D721Med (cell line): ENCODE data around the gene NDUFA1.
"Not testable (repeated sequence)": the region's sequence is repeated elsewhere in the genome, so short reads cannot be mapped to it uniquely, and the experiment has no call there.

Source experiments
- DNase-seq: peaks from one replicate; pipeline ENCODE4 v3.0.0; 2011; ENCODE audit warnings: low spot score; ENCODE audit not compliant: insufficient read length
- FAIRE-seq: peaks from 2 replicates; lab custom pipeline; 2011; peaks lifted over from hg19 to GRCh38; lab: Jason Lieb, UNC
- CTCF ChIP-seq: IDR thresholded peaks from 2 replicates; pipeline ENCODE4 v1.5.1; 2012; ENCODE audit warnings: mild to moderate bottlenecking, control low read depth; ENCODE audit not compliant: insufficient read depth; ENCODE audit errors: missing control alignments

NDUFA1 gene

GRCh38 chrX:119887721-119888425 lies 16.2 kb downstream of the NDUFA1 start:
- DNase-seq = no peak
- peak; percentile 55 for TF ChIP-seq CTCF
- FAIRE-seq = no peak

DNA sequence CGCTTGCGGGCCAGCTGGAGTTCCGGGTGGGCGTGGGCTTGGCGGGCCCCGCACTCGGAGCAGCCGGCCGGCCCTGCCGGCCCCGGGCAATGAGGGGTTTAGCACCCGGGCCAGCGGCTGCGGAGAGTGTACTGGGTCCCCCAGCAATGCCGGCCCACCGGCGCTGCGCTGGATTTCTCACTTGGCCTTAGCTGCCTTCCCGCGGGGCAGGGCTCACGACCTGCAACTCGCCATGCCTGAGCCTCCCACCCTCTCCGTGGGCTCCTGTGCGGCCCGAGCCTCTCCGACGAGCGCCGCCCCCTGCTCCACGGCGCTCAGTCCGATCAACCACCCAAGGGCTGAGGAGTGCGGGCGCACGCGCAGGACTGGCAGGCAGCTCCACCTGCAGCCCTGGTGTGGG lies 19.0 kb downstream of the NDUFA1 start:
- not testable (repeated sequence) for FAIRE-seq, DNase-seq

DNA sequence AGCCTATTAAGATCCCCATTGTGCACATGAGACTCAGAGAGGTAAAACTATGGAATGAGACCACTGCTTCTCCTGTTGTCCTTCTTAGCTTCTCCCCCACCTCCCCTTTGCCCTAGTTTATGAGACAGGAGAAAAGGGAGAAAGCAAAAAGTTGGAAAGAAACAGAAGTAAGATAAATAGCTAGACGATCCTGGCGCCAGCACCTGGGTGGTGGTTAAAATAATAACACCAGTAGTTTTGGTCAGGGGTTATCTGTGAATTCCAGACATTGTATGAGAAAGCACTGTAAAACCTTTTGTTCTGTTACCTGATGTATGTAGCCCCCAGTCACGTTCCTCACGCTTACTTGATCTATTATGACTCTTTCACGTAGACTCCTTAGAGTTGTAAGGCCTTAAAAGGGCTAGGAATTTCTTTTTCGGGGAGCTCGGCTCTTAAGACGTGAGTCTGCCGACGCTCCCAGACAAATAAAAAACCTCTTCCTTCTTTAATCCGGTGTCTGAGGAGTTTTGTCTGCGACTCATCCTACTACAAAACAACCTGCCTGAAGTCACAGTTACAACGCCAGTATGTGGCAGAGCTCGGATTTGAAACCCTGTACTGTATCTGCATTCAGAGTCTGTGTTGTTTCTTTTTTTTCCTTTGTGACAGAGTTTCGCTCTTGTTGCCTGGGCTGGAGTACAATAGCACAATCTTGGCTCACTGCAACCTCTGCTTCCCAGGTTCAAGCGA lies 20.5 kb downstream of the NDUFA1 start:
- FAIRE-seq = not testable (repeated sequence)

GRCh38 chrX:119895843-119896326 lies 24.3 kb downstream of the NDUFA1 start, which contains the start of gene AKAP14:
AKAP14 (plus strand) TSS chrX:119895893; CDS start chrX:119903224, 7,331 bp downstream.
- TF ChIP-seq CTCF = no peak
- no peak for DNase-seq

More for the DNA sequence above, 20.5 kb downstream of the NDUFA1 start:
- DNase-seq = not testable (repeated sequence)

GRCh38 chrX:119899125-119899524 lies 27.5 kb downstream of the NDUFA1 start:
- TF ChIP-seq CTCF = no peak
- no peak for FAIRE-seq
- DNase-seq = no peak

More at GRCh38 chrX:119895843-119896326, 24.3 kb downstream of the NDUFA1 start, which contains the start of gene AKAP14:
- FAIRE-seq = peak; percentile 79

GRCh38 chrX:119900976-119901375 lies 29.3 kb downstream of the NDUFA1 start:
- FAIRE-seq (no peak), DNase-seq (no peak)
- no peak for TF ChIP-seq CTCF

DNA sequence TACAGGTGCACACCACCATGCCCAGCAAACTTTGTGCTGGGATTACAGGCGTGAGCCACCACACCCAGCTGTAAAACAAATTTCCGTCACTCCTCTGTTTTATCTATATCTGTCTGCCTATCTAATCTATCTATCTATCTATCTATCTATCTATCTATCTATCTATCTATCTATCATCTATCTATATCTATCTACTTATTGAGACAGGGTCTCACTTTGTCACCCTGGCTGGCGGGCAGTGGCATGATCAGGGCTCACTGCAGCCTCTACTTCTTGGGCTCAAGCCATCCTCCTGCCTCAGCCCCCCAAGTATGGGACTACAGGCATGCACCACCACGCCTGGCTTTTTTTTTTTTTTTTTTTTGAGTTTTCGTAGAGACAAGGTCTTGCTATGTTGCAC lies 44.7 kb downstream of the NDUFA1 start:
- TF ChIP-seq CTCF = no peak
- FAIRE-seq = no peak
- DNase-seq = no peak

DNA sequence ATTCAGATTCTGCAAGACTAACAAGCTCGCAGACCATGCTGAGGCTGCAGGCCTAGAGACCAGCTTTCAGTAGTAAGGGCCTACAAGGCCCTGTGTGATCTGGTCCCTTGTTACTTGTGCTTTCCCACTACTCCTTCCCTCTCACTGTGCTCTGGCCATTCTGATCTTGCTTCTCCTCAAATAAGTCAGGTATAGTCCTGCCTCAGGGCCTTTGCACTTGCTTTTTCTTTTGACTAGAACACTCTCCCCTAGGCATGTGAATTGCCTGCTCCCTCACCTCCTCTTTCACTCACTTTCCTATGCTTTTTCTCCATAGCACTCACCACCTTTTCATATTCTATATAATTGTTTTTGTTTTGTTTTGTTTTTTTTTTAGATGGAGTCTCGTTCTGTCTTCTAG lies 46.2 kb downstream of the NDUFA1 start:
- TF ChIP-seq CTCF = no peak
- DNase-seq = no peak
- FAIRE-seq = no peak
